ENCODE data around the gene KLC4. TPM values are rescaled to one million over a fixed set of nuclear protein-coding genes. Genes with fewer than 3 reads are reported as not detected.

Gene KLC4
- total and polyA plus RNA-seq, 5 donors from 2014 or later: 9.3 to 33.5 (median 13.9) TPM

- H3K36me3 Mint-ChIP-seq: no peaks in the 10 kb centered on the region
- Histone ChIP-seq H3K36me3 (ENCODE audit: control insufficient read depth, insufficient read depth, low read length) (no peaks in the 10 kb centered on the region), H3K4me3 (ENCODE audit: low read depth, low read length) (no peak overlapping the region), H3K27me3 (ENCODE audit: control insufficient read depth, insufficient read depth, low read length) (no peaks in the 10 kb centered on the region), H3K27ac (ENCODE audit: insufficient read depth, low read length, poor library complexity, severe bottlenecking) (no peak overlapping the region), H3K9me3 (ENCODE audit: control insufficient read depth in 2 of 2, low read length in 2 of 2) (no peaks in the 10 kb centered on the region), H3K4me1 (ENCODE audit: control insufficient read depth, insufficient read depth, low read length, poor library complexity, severe bottlenecking) (no peaks in the 10 kb centered on the region)
- H3K4me3 Mint-ChIP-seq: no peak overlapping the region
- H3K27ac Mint-ChIP-seq: no peak overlapping the region
- no peaks in the 10 kb centered on the region for H3K9me3 Mint-ChIP-seq
- no peaks in the 10 kb centered on the region for H3K27me3 Mint-ChIP-seq
- ATAC-seq (ENCODE audit: low read depth in 2 of 2): no peak
- no peak for DNase-seq
- no peaks in the 10 kb centered on the region for H3K4me1 Mint-ChIP-seq
Measured at GRCh38 chr6:43119482-43119881, 60.1 kb downstream of the KLC4 start.

- H3K36me3 ChIP-seq (ENCODE audit: control insufficient read depth, insufficient read depth, low read length): no peaks in the 10 kb centered on the region
- H3K4me1 ChIP-seq (ENCODE audit: control insufficient read depth, insufficient read depth, low read length, poor library complexity, severe bottlenecking): no peaks in the 10 kb centered on the region
- H3K4me3 Mint-ChIP-seq: no peak overlapping the region
- H3K27me3 ChIP-seq (ENCODE audit: control insufficient read depth, insufficient read depth, low read length): no peaks in the 10 kb centered on the region
- H3K9me3 ChIP-seq (ENCODE audit: control insufficient read depth in 2 of 2, low read length in 2 of 2): no peaks in the 10 kb centered on the region
- no peaks in the 10 kb centered on the region for H3K4me1 Mint-ChIP-seq
- H3K27me3 Mint-ChIP-seq: no peaks in the 10 kb centered on the region
- no peak overlapping the region for H3K27ac Mint-ChIP-seq
- ATAC-seq (ENCODE audit: low read depth in 2 of 2) (no peak), DNase-seq (no peak)
- H3K27ac ChIP-seq (ENCODE audit: insufficient read depth, low read length, poor library complexity, severe bottlenecking): no peak overlapping the region
- H3K36me3 Mint-ChIP-seq: no peaks in the 10 kb centered on the region
- H3K4me3 ChIP-seq (ENCODE audit: low read depth, low read length): no peak overlapping the region
- H3K9me3 Mint-ChIP-seq: no peaks in the 10 kb centered on the region
Measured at GRCh38 chr6:43120101-43120763, 60.8 kb downstream of the KLC4 start.

- Mint-ChIP-seq H3K9me3 (no peaks in the 10 kb centered on the region), H3K4me3 (no peak overlapping the region), H3K4me1 (no peaks in the 10 kb centered on the region), H3K36me3 (no peaks in the 10 kb centered on the region), H3K27ac (no peak overlapping the region), H3K27me3 (no peaks in the 10 kb centered on the region)
- no peak overlapping the region for H3K27ac ChIP-seq (ENCODE audit: insufficient read depth, low read length, poor library complexity, severe bottlenecking)
- ATAC-seq (ENCODE audit: low read depth in 2 of 2) (no peak), DNase-seq (no peak)
- no peaks in the 10 kb centered on the region for H3K36me3 ChIP-seq (ENCODE audit: control insufficient read depth, insufficient read depth, low read length)
- no peak overlapping the region for H3K4me3 ChIP-seq (ENCODE audit: low read depth, low read length)
- H3K4me1 ChIP-seq (ENCODE audit: control insufficient read depth, insufficient read depth, low read length, poor library complexity, severe bottlenecking): no peaks in the 10 kb centered on the region
- no peaks in the 10 kb centered on the region for H3K9me3 ChIP-seq (ENCODE audit: control insufficient read depth in 2 of 2, low read length in 2 of 2)
- no peaks in the 10 kb centered on the region for H3K27me3 ChIP-seq (ENCODE audit: control insufficient read depth, insufficient read depth, low read length)
Measured at GRCh38 chr6:43120944-43121913, 61.8 kb downstream of the KLC4 start.

GRCh38 chr6:43122146-43122545 lies 62.7 kb downstream of the KLC4 start:
- Histone ChIP-seq H3K9me3 (ENCODE audit: control insufficient read depth in 2 of 2, low read length in 2 of 2) (no peaks in the 10 kb centered on the region), H3K4me3 (ENCODE audit: low read depth, low read length) (no peak overlapping the region), H3K27ac (ENCODE audit: insufficient read depth, low read length, poor library complexity, severe bottlenecking) (no peak overlapping the region), H3K27me3 (ENCODE audit: control insufficient read depth, insufficient read depth, low read length) (no peaks in the 10 kb centered on the region), H3K4me1 (ENCODE audit: control insufficient read depth, insufficient read depth, low read length, poor library complexity, severe bottlenecking) (no peaks in the 10 kb centered on the region), H3K36me3 (ENCODE audit: control insufficient read depth, insufficient read depth, low read length) (no peaks in the 10 kb centered on the region)
- H3K4me1 Mint-ChIP-seq: no peaks in the 10 kb centered on the region
- H3K27me3 Mint-ChIP-seq: no peaks in the 10 kb centered on the region
- DNase-seq: no peak
- no peaks in the 10 kb centered on the region for H3K36me3 Mint-ChIP-seq
- no peak for ATAC-seq (ENCODE audit: low read depth in 2 of 2)
- H3K4me3 Mint-ChIP-seq: no peak overlapping the region
- no peak overlapping the region for H3K27ac Mint-ChIP-seq
- H3K9me3 Mint-ChIP-seq: no peaks in the 10 kb centered on the region

- no peaks in the 10 kb centered on the region for H3K9me3 ChIP-seq (ENCODE audit: control insufficient read depth in 2 of 2, low read length in 2 of 2)
- H3K27ac ChIP-seq (ENCODE audit: insufficient read depth, low read length, poor library complexity, severe bottlenecking): no peak overlapping the region
- Mint-ChIP-seq H3K27me3 (no peaks in the 10 kb centered on the region), H3K36me3 (no peaks in the 10 kb centered on the region), H3K27ac (no peak overlapping the region), H3K4me1 (no peaks in the 10 kb centered on the region), H3K9me3 (no peaks in the 10 kb centered on the region), H3K4me3 (no peak overlapping the region)
- no peaks in the 10 kb centered on the region for H3K27me3 ChIP-seq (ENCODE audit: control insufficient read depth, insufficient read depth, low read length)
- no peaks in the 10 kb centered on the region for H3K36me3 ChIP-seq (ENCODE audit: control insufficient read depth, insufficient read depth, low read length)
- DNase-seq: no peak
- H3K4me1 ChIP-seq (ENCODE audit: control insufficient read depth, insufficient read depth, low read length, poor library complexity, severe bottlenecking): no peaks in the 10 kb centered on the region
- H3K4me3 ChIP-seq (ENCODE audit: low read depth, low read length): no peak overlapping the region
- ATAC-seq (ENCODE audit: low read depth in 2 of 2): no peak
Measured at GRCh38 chr6:43123461-43124314, 64.3 kb downstream of the KLC4 start.

- H3K27me3 ChIP-seq (ENCODE audit: control insufficient read depth, insufficient read depth, low read length): no peaks in the 10 kb centered on the region
- H3K4me3 ChIP-seq (ENCODE audit: low read depth, low read length): no peak overlapping the region
- H3K27ac ChIP-seq (ENCODE audit: insufficient read depth, low read length, poor library complexity, severe bottlenecking): no peak overlapping the region
- Mint-ChIP-seq H3K36me3 (no peaks in the 10 kb centered on the region), H3K27ac (no peak overlapping the region), H3K9me3 (no peaks in the 10 kb centered on the region), H3K27me3 (no peaks in the 10 kb centered on the region), H3K4me3 (no peak overlapping the region), H3K4me1 (no peaks in the 10 kb centered on the region)
- H3K4me1 ChIP-seq (ENCODE audit: control insufficient read depth, insufficient read depth, low read length, poor library complexity, severe bottlenecking): no peaks in the 10 kb centered on the region
- ATAC-seq (ENCODE audit: low read depth in 2 of 2) (no peak), DNase-seq (no peak)
- no peaks in the 10 kb centered on the region for H3K36me3 ChIP-seq (ENCODE audit: control insufficient read depth, insufficient read depth, low read length)
- no peaks in the 10 kb centered on the region for H3K9me3 ChIP-seq (ENCODE audit: control insufficient read depth in 2 of 2, low read length in 2 of 2)
Measured at GRCh38 chr6:43124481-43124880, 65.0 kb downstream of the KLC4 start.
